H1 (cell line): ENCODE measurements around the gene PA2G4. TPM values are rescaled to one million over a fixed set of nuclear protein-coding genes. Genes with fewer than 3 reads are reported as not detected.

Source experiments
- CTCF ChIA-PET: fragments of 300-600 bp; sonication (Branson Sonifier 250); formaldehyde crosslinking; loops from one replicate; lab custom pipeline; 2021; ENCODE audit not compliant: partially characterized antibody; lab: Charles Lee
- POLR2A ChIA-PET: fragments of 300-600 bp; sonication (Branson Sonifier 250); formaldehyde crosslinking; loops from one replicate; lab custom pipeline; 2021; ENCODE audit warnings: inconsistent platforms; ENCODE audit not compliant: partially characterized antibody; lab: Charles Lee
- DNase-seq, 2 experiments: peaks; one replicate each; pipeline versions ENCODE4 v3.0.0 to v3.0.0-alpha.2; 2010 to 2022; ENCODE audit warnings: low spot score in 2 of 2, low read depth in 1 of 2, mixed read lengths in 1 of 2
- FAIRE-seq: peaks from 2 replicates; lab custom pipeline; 2011; peaks lifted over from hg19 to GRCh38; lab: Jason Lieb, UNC
- H2AFZ ChIP-seq: 2 replicates; pipeline ENCODE4 v1.8.1; 2012; ENCODE audit warnings: low read length, inconsistent platforms
- H2AK5ac ChIP-seq: 2 replicates; pipeline ENCODE4 v1.6.1; 2013; ENCODE audit warnings: low read depth, low read length
- H2BK120ac ChIP-seq: replicated peaks from 2 replicates; pipeline ENCODE3; 2013; ENCODE audit warnings: low read depth, low read length, inconsistent platforms
- H2BK12ac ChIP-seq: 2 replicates; pipeline ENCODE4 v1.6.1; 2013; ENCODE audit warnings: low read depth, low read length
- H2BK15ac ChIP-seq: 2 replicates; pipeline ENCODE4 v1.6.1; 2013; ENCODE audit warnings: low read length
- H2BK20ac ChIP-seq: 2 replicates; pipeline ENCODE4 v1.6.1; 2013; ENCODE audit warnings: low read length
- H2BK5ac ChIP-seq: 2 replicates; pipeline ENCODE4 v1.6.1; 2013; ENCODE audit warnings: low read depth, low read length
- H3K14ac ChIP-seq: 2 replicates; pipeline ENCODE4 v1.6.1; 2013; ENCODE audit warnings: inconsistent platforms; ENCODE audit not compliant: insufficient read length
- H3K18ac ChIP-seq: 2 replicates; pipeline ENCODE4 v1.6.1; 2013; ENCODE audit warnings: low read length; ENCODE audit errors: extremely low read depth
- H3K23ac ChIP-seq: 2 replicates; pipeline ENCODE4 v1.6.1; 2013; ENCODE audit warnings: inconsistent platforms; ENCODE audit not compliant: insufficient read length
- H3K23me2 ChIP-seq: 2 replicates; pipeline ENCODE4 v1.6.1; 2013; ENCODE audit warnings: low read depth, low read length
- H3K27ac ChIP-seq: 2 replicates; pipeline ENCODE4 v1.6.1; 2011; ENCODE audit warnings: low read depth, low read length, inconsistent platforms
- H3K27me3 ChIP-seq, 4 experiments: replicated peaks in 1 of 4; 1 replicate in 1 of 4; 2 replicates in 3 of 4; pipeline versions ENCODE4 v1.6.1 to v1.8.1; 2011 to 2013; ENCODE audit warnings: low read length in 3 of 4, mild to moderate bottlenecking in 3 of 4, inconsistent platforms in 2 of 4, mixed read lengths in 2 of 4, moderate library complexity in 1 of 4; ENCODE audit not compliant: control insufficient read depth in 3 of 4, insufficient read depth in 3 of 4; ENCODE audit errors: extremely low read depth in 1 of 4
- H3K36me3 ChIP-seq, 4 experiments: 2 replicates each; pipeline versions ENCODE4 v1.6.1 to v1.8.1; 2011 to 2013; ENCODE audit warnings: mild to moderate bottlenecking in 4 of 4, low read length in 3 of 4, moderate library complexity in 2 of 4, control low read depth in 1 of 4, inconsistent platforms in 1 of 4; ENCODE audit not compliant: insufficient read depth in 4 of 4, control insufficient read depth in 2 of 4
- H3K4ac ChIP-seq: replicated peaks from 2 replicates; pipeline ENCODE3; 2013; ENCODE audit warnings: low read length, low read depth, mixed read lengths, inconsistent platforms; ENCODE audit not compliant: insufficient read length
- H3K4me1 ChIP-seq, 4 experiments: replicated peaks in 1 of 4; 1 replicate in 1 of 4; 2 replicates in 3 of 4; pipeline versions ENCODE4 v1.6.1 to v1.8.1; 2011 to 2013; ENCODE audit warnings: low read length in 3 of 4, inconsistent platforms in 2 of 4, mixed read lengths in 1 of 4; ENCODE audit not compliant: insufficient read depth in 4 of 4, control insufficient read depth in 3 of 4
- H3K4me2 ChIP-seq, 2 experiments: 2 replicates each; pipeline versions ENCODE4 v1.6.1 to v1.8.1; 2011 to 2013; ENCODE audit warnings: low read depth in 2 of 2, low read length in 2 of 2, control low read depth in 1 of 2, inconsistent platforms in 1 of 2, mild to moderate bottlenecking in 1 of 2; ENCODE audit not compliant: insufficient read depth in 1 of 2
- H3K4me3 ChIP-seq, 4 experiments: fragments of 200-600, 300-600 bp in 1 of 4; sonication (generic), shearing (Covaris generic), sonication (Bioruptor Twin) in 1 of 4; 2 replicates each; pipeline versions ENCODE4 v1.5.1 to v1.8.1; 2011 to 2016; ENCODE audit warnings: low read length in 4 of 4, low read depth in 3 of 4, control low read depth in 2 of 4, inconsistent platforms in 2 of 4, mild to moderate bottlenecking in 2 of 4, mixed read lengths in 1 of 4, moderate library complexity in 1 of 4; ENCODE audit not compliant: insufficient read depth in 2 of 4; ENCODE audit errors: extremely low read depth in 1 of 4
- H3K56ac ChIP-seq: replicated peaks from 2 replicates; pipeline ENCODE3; 2013; ENCODE audit warnings: low read depth, mild to moderate bottlenecking, mixed read lengths, low read length, inconsistent platforms; ENCODE audit not compliant: insufficient read length
- H3K79me1 ChIP-seq: 2 replicates; pipeline ENCODE4 v1.6.1; 2013; ENCODE audit warnings: low read depth, low read length, control low read depth
- H3K79me2 ChIP-seq, 2 experiments: 2 replicates each; pipeline versions ENCODE4 v1.6.1 to v1.8.1; 2012 to 2013; ENCODE audit warnings: low read length in 2 of 2, mild to moderate bottlenecking in 2 of 2, inconsistent platforms in 1 of 2; ENCODE audit not compliant: insufficient read depth in 2 of 2, control insufficient read depth in 1 of 2
- H3K9ac ChIP-seq, 4 experiments: replicated peaks in 1 of 4; 1 replicate in 1 of 4; 2 replicates in 3 of 4; pipeline versions ENCODE4 v1.6.1 to v1.8.1; 2011 to 2013; ENCODE audit warnings: low read depth in 3 of 4, low read length in 3 of 4, control low read depth in 2 of 4, mild to moderate bottlenecking in 2 of 4, moderate library complexity in 2 of 4, inconsistent platforms in 1 of 4; ENCODE audit errors: extremely low read depth in 1 of 4
- H3K9me3 ChIP-seq, 2 experiments: 2 replicates each; pipeline versions ENCODE4 v1.6.1 to v1.8.1; 2012 to 2013; ENCODE audit warnings: mild to moderate bottlenecking in 2 of 2, moderate library complexity in 2 of 2, control low read depth in 1 of 2, inconsistent platforms in 1 of 2, low read depth in 1 of 2, low read length in 1 of 2, mixed read lengths in 1 of 2; ENCODE audit not compliant: insufficient read depth in 2 of 2
- H4K20me1 ChIP-seq, 2 experiments: replicated peaks in 1 of 2; 2 replicates each; pipeline versions ENCODE3 to v1.8.1; 2011 to 2013; ENCODE audit warnings: inconsistent platforms in 2 of 2, low read length in 2 of 2, mild to moderate bottlenecking in 1 of 2; ENCODE audit not compliant: insufficient read depth in 2 of 2, control insufficient read depth in 1 of 2
- H4K5ac ChIP-seq: 2 replicates; pipeline ENCODE4 v1.6.1; 2013; ENCODE audit warnings: low read length, low read depth, mixed read lengths, inconsistent platforms; ENCODE audit not compliant: insufficient read length
- H4K8ac ChIP-seq: 2 replicates; pipeline ENCODE4 v1.8.0; 2013; ENCODE audit warnings: mild to moderate bottlenecking, moderate library complexity, low read length, inconsistent platforms; ENCODE audit not compliant: insufficient read depth; ENCODE audit errors: extremely low read depth
- H4K91ac ChIP-seq: replicated peaks from 2 replicates; pipeline ENCODE3; 2013; ENCODE audit warnings: low read length, mixed read lengths, inconsistent platforms; ENCODE audit not compliant: insufficient read length
- ATF2 ChIP-seq: IDR thresholded peaks from 2 replicates; pipeline ENCODE4 v1.6.1; 2012; ENCODE audit warnings: low read length, inconsistent platforms
- KDM1A ChIP-seq: fragments of 200-600, 300-600 bp; sonication (generic); IDR thresholded peaks from 2 replicates; pipeline ENCODE4 v1.7.1; 2016; ENCODE audit warnings: mild to moderate bottlenecking, low read length, borderline replicate concordance
- KDM5A ChIP-seq: fragments of 200-600 bp; IDR thresholded peaks from 2 replicates; pipeline ENCODE4 v1.7.1; 2012; ENCODE audit warnings: mild to moderate bottlenecking, low read length, inconsistent platforms, mixed read lengths
- NANOG ChIP-seq: IDR thresholded peaks from 2 replicates; pipeline ENCODE4 v1.6.1; 2011; ENCODE audit warnings: low read length, low read depth, mild to moderate bottlenecking, inconsistent platforms; ENCODE audit not compliant: insufficient read depth, poor library complexity, severe bottlenecking
- SP4 ChIP-seq: IDR thresholded peaks from 2 replicates; pipeline ENCODE4 v1.6.1; 2012; ENCODE audit warnings: low read length, inconsistent platforms
- SRF ChIP-seq: IDR thresholded peaks from 2 replicates; pipeline ENCODE4 v1.6.1; 2011; ENCODE audit warnings: mild to moderate bottlenecking, low read depth, low read length, moderate library complexity
- TAF1 ChIP-seq: IDR thresholded peaks from 2 replicates; pipeline ENCODE4 v1.6.1; 2011; ENCODE audit warnings: mild to moderate bottlenecking, low read depth, low read length
- TBP ChIP-seq: IDR thresholded peaks from 2 replicates; pipeline ENCODE4 v1.6.1; 2011; ENCODE audit warnings: low read depth, low read length, improper control_type of control experiment
- ZNF274 ChIP-seq: IDR thresholded peaks from 2 replicates; pipeline ENCODE4 v1.7.0; 2012; ENCODE audit warnings: low read length, borderline replicate concordance; ENCODE audit errors: extremely low read depth
- WGBS, 2 experiments: shearing (Covaris generic) in 1 of 2; methylation state at CpG; one replicate each; pipeline versions ENCODE4 v1.1.6 to v1.1.7; 2013 to 2015; ENCODE audit warnings: low lambda C conversion rate in 2 of 2, mixed read lengths in 2 of 2, inconsistent platforms in 1 of 2, low coverage in 1 of 2, missing lambda C conversion rate in 1 of 2; ENCODE audit not compliant: insufficient replicate concordance in 2 of 2, insufficient coverage in 1 of 2, insufficient read length in 1 of 2; ENCODE audit errors: extremely low coverage in 1 of 2, missing lambda C conversion rate in 1 of 2; 5-methylcytosine and 5-hydroxymethylcytosine counted together
- polyA plus RNA-seq, 7 experiments: library from polyadenylated mRNA; depleted of rRNA in 3 of 7; stranded (reverse) in 5 of 7; unstranded in 2 of 7; fragments of >200 nt in 5 of 7; fragments of 200-250 nt in 2 of 7; gene quantifications; 1 replicate in 5 of 7; 2 replicates in 1 of 7; 4 replicates in 1 of 7; pipeline versions ENCODE4 v1.2.1 to v1.2.3, GENCODE V29; 2011 to 2013; ENCODE audit warnings: missing spikeins in 2 of 7, mixed read lengths in 2 of 7
- total RNA-seq: library from RNA; stranded (reverse); fragmentation: NEBNext Ultra II Directional; extraction: Animal tissue kit (Norgen Biotek cat#: 25700); gene quantifications from 2 replicates; pipeline ENCODE4 v1.2.1, GENCODE V29; 2021

PA2G4 gene
- total and polyA plus RNA-seq, 2 of the 8 experiments (the other 6 are each of a cell fraction or from before 2014, with no cell fraction given), result 159 to 242 TPM

GRCh38 chr12:56110571-56110970 is 6.2 kb downstream of the PA2G4 start:
- Histone ChIP-seq H2BK15ac (no peak overlapping the region), H3K14ac (no peak overlapping the region), H2BK120ac (no peak overlapping the region), H3K4me3 (no peak overlapping the region), H3K9ac (no peak overlapping the region), H4K8ac (no peak overlapping the region), H2AFZ (no peak overlapping the region), H2BK12ac (no peak overlapping the region), H3K18ac (no peak overlapping the region), H3K56ac (no peak overlapping the region), H3K27me3 (no peaks in the 10 kb centered on the region), H3K79me2 (peaks cover 12 to 20% of the 10 kb centered on the region in 2 experiments), H2AK5ac (no peak overlapping the region), H3K23ac (no peak overlapping the region), H3K4me1 (peaks cover 0 to 6% (median 2%) of the 10 kb centered on the region in 4 experiments; a peak in 5 of 7 replicates), H3K36me3 (peaks cover 42 to 72% (median 65%) of the 10 kb centered on the region in 4 experiments), H2BK5ac (no peak overlapping the region), H3K79me1 (0 out of 2 replicates have a peak, but pooled peaks cover under 1% of the 10 kb centered on the region), H3K4me2 (no peak overlapping the region), H3K27ac (no peak overlapping the region), H4K91ac (no peak overlapping the region), H3K4ac (no peak overlapping the region), H3K9me3 (no peaks in the 10 kb centered on the region), H4K5ac (no peak overlapping the region), H3K23me2 (peaks cover 1% of the 10 kb centered on the region), H2BK20ac (no peak overlapping the region)
- FAIRE-seq, result no peak
- POLR2A ChIA-PET, result interaction anchor here (0.9 to 11.1 kb wide), 5 partner anchors 7 to 66 kb away, joined by 3 to 267 read pairs (median 4); partner anchors contain the start of genes ERBB3, RPL41 and ZC3H10
- 93% methylated on average over 5 of the region's 5 CpGs; no CpG with 5 or more reads in 1 of the 2 experiments for WGBS, 2 experiments
- no peak for DNase-seq
- CTCF ChIA-PET, result interaction anchor here (0.6 to 1.4 kb wide), 7 partner anchors 8 to 381 kb away, joined by 3 to 5 read pairs (median 3); no protein-coding TSS in a partner anchor
- TF ChIP-seq KDM5A, result no peak
- TF ChIP-seq ATF2, result no peak
- no peak for TF ChIP-seq SP4
- TF ChIP-seq SRF, result no peak
- no peak for TF ChIP-seq TBP
- TF ChIP-seq KDM1A, result no peak
- TF ChIP-seq TAF1, result no peak
- TF ChIP-seq ZNF274, result no peak
- TF ChIP-seq NANOG, result no peak
- TF ChIP-seq, all 59 proteins: peak for 0
- H4K20me1 ChIP-seq, result peaks cover 0 to 3% of the 10 kb centered on the region in 2 experiments
